ENCODE measurements around the gene MAP3K21. TPM values are rescaled to one million over a fixed set of nuclear protein-coding genes. Genes with fewer than 3 reads are reported as not detected.
A peak's percentile ranks its signal among the peaks of the same experiment; 100 is the strongest.

The MAP3K21 gene
- total and polyA plus RNA-seq, 2 experiments from 2014 or later: 0.70 to 2.9 TPM

- H3K36me3 ChIP-seq: no peaks in the 10 kb centered on the region
- H3K27me3 ChIP-seq: no peaks in the 10 kb centered on the region
- DNase-seq (ENCODE audit: low read depth in 1 of 2, low spot score in 1 of 2): no peak
- H3K4me3 ChIP-seq: no peak overlapping the region
- no peak overlapping the region for H3K27ac ChIP-seq
- TF ChIP-seq CTCF (IDR thresholded peaks at IDR 0.05; ENCODE audit: low read depth, low read length): no peak
- no peaks in the 10 kb centered on the region for H3K4me1 ChIP-seq (ENCODE audit: low read depth)
- no peaks in the 10 kb centered on the region for H3K9me3 ChIP-seq (ENCODE audit: low read depth)
Observed at GRCh38 chr1:233289676-233290075, 37.8 kb upstream of the MAP3K21 start.

GRCh38 chr1:233290396-233291034 is 37.0 kb upstream of the MAP3K21 start:
- no peaks in the 10 kb centered on the region for H3K36me3 ChIP-seq
- DNase-seq (ENCODE audit: low read depth in 1 of 2, low spot score in 1 of 2): no peak
- no peak for TF ChIP-seq CTCF (IDR thresholded peaks at IDR 0.05; ENCODE audit: low read depth, low read length)
- H3K27ac ChIP-seq: no peak overlapping the region
- no peaks in the 10 kb centered on the region for H3K27me3 ChIP-seq
- no peaks in the 10 kb centered on the region for H3K9me3 ChIP-seq (ENCODE audit: low read depth)
- H3K4me1 ChIP-seq (ENCODE audit: low read depth): no peaks in the 10 kb centered on the region
- no peak overlapping the region for H3K4me3 ChIP-seq

- Histone ChIP-seq H3K4me3 (no peak overlapping the region), H3K27ac (no peak overlapping the region)
Observed at GRCh38 chr1:233293556-233294446, 33.7 kb upstream of the MAP3K21 start.

GRCh38 chr1:233294913-233295236 is 32.6 kb upstream of the MAP3K21 start:
- peak in 1 of 2 donors; percentile 55 for DNase-seq (ENCODE audit: low read depth in 1 of 2, low spot score in 1 of 2)
- H3K27me3 ChIP-seq: no peaks in the 10 kb centered on the region
- H3K36me3 ChIP-seq: no peaks in the 10 kb centered on the region
- TF ChIP-seq CTCF (IDR thresholded peaks at IDR 0.05; ENCODE audit: low read depth, low read length): no peak
- peak overlapping the region; percentile 95 for H3K4me3 ChIP-seq
- no peaks in the 10 kb centered on the region for H3K4me1 ChIP-seq (ENCODE audit: low read depth)
- H3K27ac ChIP-seq: no peak overlapping the region
- H3K9me3 ChIP-seq (ENCODE audit: low read depth): no peaks in the 10 kb centered on the region

More at GRCh38 chr1:233293556-233294446, 33.7 kb upstream of the MAP3K21 start:
- no peak for DNase-seq (ENCODE audit: low read depth in 1 of 2, low spot score in 1 of 2)
- Histone ChIP-seq H3K9me3 (ENCODE audit: low read depth) (no peaks in the 10 kb centered on the region), H3K27me3 (no peaks in the 10 kb centered on the region), H3K4me1 (ENCODE audit: low read depth) (no peaks in the 10 kb centered on the region), H3K36me3 (no peaks in the 10 kb centered on the region)
- TF ChIP-seq CTCF (IDR thresholded peaks at IDR 0.05; ENCODE audit: low read depth, low read length): no peak

GRCh38 chr1:233295237-233295974 is 32.1 kb upstream of the MAP3K21 start, which contains the start of gene PCNX2:
TSS of gene PCNX2 (minus strand) at chr1:233295725. CDS start at chr1:233295478, 247 bp downstream.
- DNase-seq (ENCODE audit: low read depth in 1 of 2, low spot score in 1 of 2): peak; percentile 65 to 69
- no peak within 1 kb of the TSS for H3K27ac ChIP-seq
- no peaks in the 10 kb centered on the region for H3K36me3 ChIP-seq
- no peaks in the 10 kb centered on the region for H3K4me1 ChIP-seq (ENCODE audit: low read depth)
- no peaks in the 10 kb centered on the region for H3K27me3 ChIP-seq
- TF ChIP-seq CTCF (IDR thresholded peaks at IDR 0.05; ENCODE audit: low read depth, low read length): no peak
- H3K4me3 ChIP-seq: peak within 1 kb of the TSS; percentile 95
- H3K9me3 ChIP-seq (ENCODE audit: low read depth): no peaks in the 10 kb centered on the region
